Measurements from ENCODE around the gene RSU1. TPM values are rescaled to one million over a fixed set of nuclear protein-coding genes. Genes with fewer than 3 reads are reported as not detected.

Gene RSU1
- total RNA-seq, 1 donor from 2014 or later = 118 TPM

- no peak overlapping the region for H3K4me3 Mint-ChIP-seq (ENCODE audit: unreplicated experiment)
- no peak for TF ChIP-seq CTCF (IDR thresholded peaks at IDR 0.05; ENCODE audit: unreplicated experiment)
- DNase-seq (ENCODE audit: low spot score) = no peak
- peaks cover 21% of the 10 kb centered on the region for H3K36me3 Mint-ChIP-seq (ENCODE audit: low read depth, unreplicated experiment)
- peaks cover 16% of the 10 kb centered on the region for H3K4me1 Mint-ChIP-seq (ENCODE audit: unreplicated experiment)
- no peak overlapping the region for H3K27ac Mint-ChIP-seq (ENCODE audit: unreplicated experiment)
- H3K9me3 Mint-ChIP-seq (ENCODE audit: unreplicated experiment) = no peaks in the 10 kb centered on the region
- no peaks in the 10 kb centered on the region for H3K27me3 Mint-ChIP-seq (ENCODE audit: unreplicated experiment)
Measured at GRCh38 chr10:16742165-16742960, 74.9 kb downstream of the RSU1 start.

DNA sequence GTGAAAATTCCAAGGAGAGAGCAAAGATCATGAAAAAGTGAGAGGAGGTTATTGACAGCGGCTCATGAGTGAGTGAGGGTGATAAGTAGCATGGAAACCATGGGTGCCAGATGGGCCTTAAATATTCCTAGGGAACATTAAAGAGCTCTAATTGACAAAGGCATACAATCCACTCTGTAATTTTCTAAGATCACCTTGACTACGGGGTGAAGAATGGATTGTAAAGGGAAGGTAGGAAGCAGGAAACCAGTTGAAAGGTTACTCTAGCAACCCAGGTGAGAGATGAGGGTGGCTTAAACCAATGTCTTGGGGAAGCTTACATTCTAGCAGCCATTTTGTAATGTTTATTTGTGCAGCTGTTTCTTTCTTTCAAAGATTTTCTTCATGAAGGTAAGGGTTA, 75.7 kb downstream of the RSU1 start:
- H3K27ac Mint-ChIP-seq (ENCODE audit: unreplicated experiment) = no peak overlapping the region
- no peak for TF ChIP-seq CTCF (IDR thresholded peaks at IDR 0.05; ENCODE audit: unreplicated experiment)
- H3K4me3 Mint-ChIP-seq (ENCODE audit: unreplicated experiment) = no peak overlapping the region
- H3K4me1 Mint-ChIP-seq (ENCODE audit: unreplicated experiment) = peaks cover 10% of the 10 kb centered on the region
- DNase-seq (ENCODE audit: low spot score) = no peak
- H3K27me3 Mint-ChIP-seq (ENCODE audit: unreplicated experiment) = no peaks in the 10 kb centered on the region
- H3K36me3 Mint-ChIP-seq (ENCODE audit: low read depth, unreplicated experiment) = peaks cover 23% of the 10 kb centered on the region
- no peaks in the 10 kb centered on the region for H3K9me3 Mint-ChIP-seq (ENCODE audit: unreplicated experiment)

DNA sequence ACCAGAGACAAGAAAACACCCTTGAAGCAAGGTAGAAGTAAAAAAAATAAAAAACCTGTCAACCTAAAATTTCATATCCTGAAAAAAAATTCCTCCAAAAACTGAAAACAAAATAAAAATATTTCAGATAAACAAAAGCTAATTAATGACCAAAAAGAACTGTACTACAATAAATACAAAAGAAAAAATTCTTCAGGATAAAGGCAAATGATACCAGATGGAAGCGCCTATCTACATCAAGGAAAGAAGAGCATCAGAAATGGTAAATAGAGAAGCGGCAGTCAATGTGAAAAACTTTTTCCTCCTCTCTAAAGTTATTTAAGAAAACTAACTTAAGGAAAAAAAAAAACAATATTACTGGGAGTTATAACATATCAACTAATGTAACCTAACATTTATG, 79.8 kb downstream of the RSU1 start:
- Mint-ChIP-seq H3K36me3 (ENCODE audit: low read depth, unreplicated experiment) (peaks cover 23% of the 10 kb centered on the region), H3K9me3 (ENCODE audit: unreplicated experiment) (no peaks in the 10 kb centered on the region), H3K4me3 (ENCODE audit: unreplicated experiment) (peak overlapping the region; percentile 18), H3K27me3 (ENCODE audit: unreplicated experiment) (no peaks in the 10 kb centered on the region), H3K27ac (ENCODE audit: unreplicated experiment) (no peak overlapping the region), H3K4me1 (ENCODE audit: unreplicated experiment) (no peaks in the 10 kb centered on the region)
- DNase-seq (ENCODE audit: low spot score) = no peak
- TF ChIP-seq CTCF (IDR thresholded peaks at IDR 0.05; ENCODE audit: unreplicated experiment) = no peak

DNA sequence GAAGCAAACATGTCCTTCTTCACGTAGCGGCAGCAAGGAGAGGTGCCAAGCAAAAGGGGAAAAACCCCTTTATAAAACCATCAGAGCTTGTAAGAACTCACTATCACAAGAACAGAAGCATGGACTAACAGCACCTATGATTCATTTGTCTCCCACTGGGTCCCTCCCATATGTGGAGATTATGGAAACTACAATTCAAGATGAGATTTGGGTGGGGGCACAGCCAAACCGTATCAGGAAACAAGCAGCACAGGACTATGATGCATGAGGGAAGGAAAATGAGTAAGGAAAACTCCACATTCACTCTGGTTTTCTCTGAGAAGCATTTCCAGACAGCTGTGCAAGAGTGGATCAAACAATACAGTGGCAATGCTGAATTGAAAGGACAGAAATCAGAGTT, 81.6 kb downstream of the RSU1 start:
- no peak overlapping the region for H3K4me3 Mint-ChIP-seq (ENCODE audit: unreplicated experiment)
- peaks cover 23% of the 10 kb centered on the region for H3K36me3 Mint-ChIP-seq (ENCODE audit: low read depth, unreplicated experiment)
- no peaks in the 10 kb centered on the region for H3K4me1 Mint-ChIP-seq (ENCODE audit: unreplicated experiment)
- DNase-seq (ENCODE audit: low spot score) = no peak
- H3K27ac Mint-ChIP-seq (ENCODE audit: unreplicated experiment) = no peak overlapping the region
- TF ChIP-seq CTCF (IDR thresholded peaks at IDR 0.05; ENCODE audit: unreplicated experiment) = no peak
- no peaks in the 10 kb centered on the region for H3K9me3 Mint-ChIP-seq (ENCODE audit: unreplicated experiment)
- no peaks in the 10 kb centered on the region for H3K27me3 Mint-ChIP-seq (ENCODE audit: unreplicated experiment)

- Mint-ChIP-seq H3K4me3 (ENCODE audit: unreplicated experiment) (no peak overlapping the region), H3K9me3 (ENCODE audit: unreplicated experiment) (no peaks in the 10 kb centered on the region), H3K36me3 (ENCODE audit: low read depth, unreplicated experiment) (peaks cover 34% of the 10 kb centered on the region), H3K27me3 (ENCODE audit: unreplicated experiment) (peaks cover 2% of the 10 kb centered on the region), H3K27ac (ENCODE audit: unreplicated experiment) (no peak overlapping the region), H3K4me1 (ENCODE audit: unreplicated experiment) (no peaks in the 10 kb centered on the region)
- TF ChIP-seq CTCF (IDR thresholded peaks at IDR 0.05; ENCODE audit: unreplicated experiment) = no peak
- DNase-seq (ENCODE audit: low spot score) = no peak
Measured at GRCh38 chr10:16732376-16732775, 84.8 kb downstream of the RSU1 start.
